NT2/D1 (cell line): ENCODE measurements around the gene EML4.

Experiments
- SUZ12 ChIP-seq: IDR thresholded peaks from 2 replicates; pipeline ENCODE4 v1.6.1; 2011; ENCODE audit not compliant: insufficient read length, insufficient read depth; ENCODE audit errors: extremely low read depth
- YY1 ChIP-seq: IDR thresholded peaks from 2 replicates; pipeline ENCODE4 v1.6.1; 2011; ENCODE audit not compliant: insufficient read length, insufficient read depth

DNA sequence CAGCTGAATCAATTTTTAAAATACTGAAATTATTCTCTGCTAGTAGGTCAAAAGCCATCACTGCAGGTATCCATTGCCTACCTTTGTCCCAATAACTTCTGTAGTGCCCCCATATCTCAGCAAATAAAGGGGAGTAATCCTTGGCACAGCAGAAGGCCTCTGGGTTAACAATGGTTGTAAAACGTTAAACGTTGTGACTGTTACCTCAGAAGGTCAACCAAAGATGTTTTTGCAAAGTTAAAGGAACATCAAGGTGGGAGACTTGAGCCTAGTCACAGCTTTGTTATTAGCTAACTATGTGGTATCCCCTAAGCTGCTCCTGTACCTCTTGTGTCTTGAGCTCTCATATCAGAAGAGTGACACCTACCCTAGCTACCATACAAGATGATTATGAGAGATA is 131.4 kb downstream of the EML4 start:
- TF ChIP-seq SUZ12, result no peak
- no peak for TF ChIP-seq YY1
